Memory B cell (primary cell): Measurements from ENCODE around the gene SPDYC.
"Not testable (repeated sequence)": the region's sequence is repeated elsewhere in the genome, so short reads cannot be mapped to it uniquely, and the experiment has no call there.

Source experiments
- ATAC-seq: fragments of 150-1000 bp; cut with Tn5 transposase; 2 replicates; pipeline ENCODE4 v1.10.0; 2021; ENCODE audit warnings: low read depth, mild to moderate bottlenecking, moderate library complexity
- DNase-seq, 2 donors: peaks; one replicate each; pipeline ENCODE4 v3.0.0; 2022; ENCODE audit warnings: low spot score in 2 of 2
- H3K27ac Mint-ChIP-seq: one replicate; pipeline ENCODE4 v1.8.0; 2022; ENCODE audit warnings: mild to moderate bottlenecking, moderate library complexity, mixed read lengths
- H3K27me3 Mint-ChIP-seq: one replicate; pipeline ENCODE4 v1.8.0; 2022; ENCODE audit warnings: mixed read lengths
- H3K36me3 Mint-ChIP-seq: one replicate; pipeline ENCODE4 v1.8.0; 2022; ENCODE audit warnings: mild to moderate bottlenecking, mixed read lengths
- H3K4me1 Mint-ChIP-seq: one replicate; pipeline ENCODE4 v1.8.0; 2022; ENCODE audit warnings: mixed read lengths
- H3K4me3 Mint-ChIP-seq: one replicate; pipeline ENCODE4 v1.8.0; 2022; ENCODE audit warnings: mild to moderate bottlenecking, moderate library complexity, mixed read lengths
- H3K9me3 Mint-ChIP-seq: one replicate; pipeline ENCODE4 v1.8.0; 2022; ENCODE audit warnings: mixed read lengths

Gene SPDYC

GRCh38 chr11:65172600-65172999, 2.6 kb downstream of the SPDYC start:
- Mint-ChIP-seq H3K4me3 (no peak overlapping the region), H3K27me3 (no peaks in the 10 kb centered on the region), H3K36me3 (no peaks in the 10 kb centered on the region), H3K4me1 (peaks cover 8% of the 10 kb centered on the region), H3K9me3 (no peaks in the 10 kb centered on the region), H3K27ac (no peak overlapping the region)
- no peak for ATAC-seq
- no peak for DNase-seq

GRCh38 chr11:65174571-65175010, 4.6 kb downstream of the SPDYC start:
- H3K27ac Mint-ChIP-seq, H3K9me3 Mint-ChIP-seq, ATAC-seq, H3K4me3 Mint-ChIP-seq, DNase-seq, H3K4me1 Mint-ChIP-seq, H3K36me3 Mint-ChIP-seq, H3K27me3 Mint-ChIP-seq: not testable (repeated sequence)

GRCh38 chr11:65180877-65181568, 11.0 kb downstream of the SPDYC start:
- Mint-ChIP-seq H3K4me3 (peak overlapping the region; percentile 91), H3K27me3 (no peaks in the 10 kb centered on the region), H3K27ac (peak overlapping the region; percentile 90), H3K36me3 (peaks cover 4% of the 10 kb centered on the region), H3K4me1 (peaks cover 26% of the 10 kb centered on the region), H3K9me3 (no peaks in the 10 kb centered on the region)
- DNase-seq (peak; percentile 68 to 76), ATAC-seq (peak; percentile 80)

GRCh38 chr11:65181569-65182257, 11.7 kb downstream of the SPDYC start, which contains the start of gene CAPN1:
Gene CAPN1 (plus strand): TSS chr11:65181928. CDS start chr11:65182702, 774 bp downstream.
- DNase-seq (peak; percentile 23 to 30), ATAC-seq (peak; percentile 46)
- H3K27me3 Mint-ChIP-seq: no peaks in the 10 kb centered on the region
- no peaks in the 10 kb centered on the region for H3K9me3 Mint-ChIP-seq
- peaks cover 8% of the 10 kb centered on the region for H3K36me3 Mint-ChIP-seq
- H3K4me1 Mint-ChIP-seq: peaks cover 30% of the 10 kb centered on the region
- H3K27ac Mint-ChIP-seq: peak within 1 kb of the TSS; percentile 90
- H3K4me3 Mint-ChIP-seq: peak within 1 kb of the TSS; percentile 99

- DNase-seq: no peak
- no peak for ATAC-seq
- peaks cover 31% of the 10 kb centered on the region for H3K4me1 Mint-ChIP-seq
Measured at GRCh38 chr11:65182258-65183170, 12.5 kb downstream of the SPDYC start.

GRCh38 chr11:65183201-65183891, 13.3 kb downstream of the SPDYC start:
- H3K4me1 Mint-ChIP-seq: peaks cover 29% of the 10 kb centered on the region
- H3K27me3 Mint-ChIP-seq: no peaks in the 10 kb centered on the region
- no peak overlapping the region for H3K27ac Mint-ChIP-seq
- H3K36me3 Mint-ChIP-seq: peaks cover 12% of the 10 kb centered on the region
- H3K9me3 Mint-ChIP-seq: no peaks in the 10 kb centered on the region
- DNase-seq (no peak), ATAC-seq (no peak)
- peak overlapping the region; percentile 99 for H3K4me3 Mint-ChIP-seq

More at GRCh38 chr11:65182258-65183170, 12.5 kb downstream of the SPDYC start:
- Mint-ChIP-seq H3K9me3 (no peaks in the 10 kb centered on the region), H3K27ac (peak overlapping the region; percentile 90), H3K36me3 (peaks cover 12% of the 10 kb centered on the region), H3K27me3 (no peaks in the 10 kb centered on the region), H3K4me3 (peak overlapping the region; percentile 99)

GRCh38 chr11:65184146-65184545, 14.1 kb downstream of the SPDYC start:
- H3K4me1 Mint-ChIP-seq: peaks cover 29% of the 10 kb centered on the region
- ATAC-seq: no peak
- H3K4me3 Mint-ChIP-seq: no peak overlapping the region
- peaks cover 14% of the 10 kb centered on the region for H3K36me3 Mint-ChIP-seq
- peak overlapping the region; percentile 38 for H3K27ac Mint-ChIP-seq
- no peak for DNase-seq
- no peaks in the 10 kb centered on the region for H3K27me3 Mint-ChIP-seq
- H3K9me3 Mint-ChIP-seq: no peaks in the 10 kb centered on the region

- Mint-ChIP-seq H3K9me3 (no peaks in the 10 kb centered on the region), H3K36me3 (peaks cover 25% of the 10 kb centered on the region), H3K27ac (no peak overlapping the region), H3K4me1 (peaks cover 39% of the 10 kb centered on the region), H3K4me3 (no peak overlapping the region), H3K27me3 (no peaks in the 10 kb centered on the region)
- ATAC-seq: no peak
- DNase-seq: no peak
Measured at GRCh38 chr11:65185171-65185570, 15.1 kb downstream of the SPDYC start.

- Mint-ChIP-seq H3K4me3 (no peak overlapping the region), H3K9me3 (no peaks in the 10 kb centered on the region), H3K27ac (no peak overlapping the region), H3K36me3 (peaks cover 29% of the 10 kb centered on the region), H3K4me1 (peaks cover 39% of the 10 kb centered on the region), H3K27me3 (no peaks in the 10 kb centered on the region)
- ATAC-seq: no peak
- DNase-seq: no peak
Measured at GRCh38 chr11:65185869-65186341, 15.9 kb downstream of the SPDYC start.

GRCh38 chr11:65186701-65187100, 16.7 kb downstream of the SPDYC start:
- Mint-ChIP-seq H3K4me3 (no peak overlapping the region), H3K27ac (no peak overlapping the region), H3K36me3 (peaks cover 27% of the 10 kb centered on the region), H3K9me3 (no peaks in the 10 kb centered on the region), H3K27me3 (no peaks in the 10 kb centered on the region), H3K4me1 (peaks cover 37% of the 10 kb centered on the region)
- DNase-seq: no peak
- ATAC-seq: no peak

- no peak for DNase-seq
- Mint-ChIP-seq H3K27ac (no peak overlapping the region), H3K4me3 (no peak overlapping the region), H3K9me3 (no peaks in the 10 kb centered on the region), H3K36me3 (peaks cover 27% of the 10 kb centered on the region), H3K27me3 (no peaks in the 10 kb centered on the region), H3K4me1 (peaks cover 36% of the 10 kb centered on the region)
- no peak for ATAC-seq
Measured at GRCh38 chr11:65187146-65187675, 17.2 kb downstream of the SPDYC start.

GRCh38 chr11:65187971-65188461, 18.0 kb downstream of the SPDYC start:
- Mint-ChIP-seq H3K4me3 (no peak overlapping the region), H3K9me3 (no peaks in the 10 kb centered on the region), H3K4me1 (peaks cover 29% of the 10 kb centered on the region), H3K27me3 (no peaks in the 10 kb centered on the region), H3K27ac (no peak overlapping the region), H3K36me3 (peaks cover 27% of the 10 kb centered on the region)
- no peak for DNase-seq
- no peak for ATAC-seq

- Mint-ChIP-seq H3K27ac (peak overlapping the region; percentile 19), H3K27me3 (no peaks in the 10 kb centered on the region), H3K36me3 (peaks cover 29% of the 10 kb centered on the region), H3K9me3 (no peaks in the 10 kb centered on the region), H3K4me1 (peaks cover 24% of the 10 kb centered on the region), H3K4me3 (no peak overlapping the region)
- DNase-seq: no peak
- ATAC-seq: no peak
Measured at GRCh38 chr11:65188486-65188885, 18.5 kb downstream of the SPDYC start.
